ENCODE measurements around the gene COBL. TPM values are rescaled to one million over a fixed set of nuclear protein-coding genes. Genes with fewer than 3 reads are reported as not detected.
"Not testable (repeated sequence)": the region's sequence is repeated elsewhere in the genome, so short reads cannot be mapped to it uniquely, and the experiment has no call there.

The COBL gene
- total RNA-seq, 1 experiment from 2014 or later, result 0.39 TPM

GRCh38 chr7:51000956-51001355 is 315.7 kb downstream of the COBL start:
- DNase-seq (ENCODE audit: low read depth, low spot score), result no peak

GRCh38 chr7:50994753-50995319 is 321.8 kb downstream of the COBL start:
- no TSS peak for BruUV-seq (replicated peaks)
- ATAC-seq, result no peak
- in situ Hi-C loops (cut with HindIII; ENCODE audit: low pct_unique_long_range_greater_than_20kb, low sequenced_read_pairs), result no loop called here
- Histone ChIP-seq H3K4me1 (ENCODE audit: control insufficient read depth, insufficient read depth, low read length) (no peaks in the 10 kb centered on the region), H3K4me3 (ENCODE audit: low read depth in 2 of 2, low read length in 2 of 2) (no peak overlapping the region), H3K27ac (ENCODE audit: low read length) (no peak overlapping the region), H3K36me3 (ENCODE audit: control insufficient read depth, insufficient read depth, low read length) (no peaks in the 10 kb centered on the region), H3K27me3 (ENCODE audit: control insufficient read depth, insufficient read depth, low read length) (no peaks in the 10 kb centered on the region), H3K9me3 (ENCODE audit: control insufficient read depth, insufficient read depth, low read depth, low read length) (no peaks in the 10 kb centered on the region)
- intact Hi-C loops (cut with micrococcal nuclease; ENCODE audit: unreplicated experiment), result no loop called here
- CTCF ChIA-PET, result no interaction called here
- POLR2A ChIA-PET, result no interaction called here
- TF ChIP-seq POLR2AphosphoS5 (IDR thresholded peaks at IDR 0.05; ENCODE audit: low read depth, low read length), result no peak
- no peak for TF ChIP-seq TCF7L2 (IDR thresholded peaks at IDR 0.05; ENCODE audit: low read depth, low read length)
- TF ChIP-seq SIN3A (IDR thresholded peaks at IDR 0.05; ENCODE audit: borderline replicate concordance, insufficient read depth, low read depth, low read length), result no peak
- no peak for TF ChIP-seq REST (IDR thresholded peaks at IDR 0.05; ENCODE audit: insufficient read depth in 1 of 2, low read depth in 2 of 2, low read length in 1 of 2)
- no peak for TF ChIP-seq CTCF (IDR thresholded peaks at IDR 0.05)
- no peak for DNase-seq (ENCODE audit: low read depth, low spot score)

More at GRCh38 chr7:51000956-51001355, 315.7 kb downstream of the COBL start:
- in situ Hi-C loops (cut with HindIII; ENCODE audit: low pct_unique_long_range_greater_than_20kb, low sequenced_read_pairs), result no loop called here
- peak; percentile 83; the same call in 1 of the 2 replicates for ATAC-seq
- BruUV-seq (replicated peaks), result no TSS peak
- CTCF ChIA-PET, result interaction anchor here (0.8 kb wide), 1 partner anchor 304 kb away, joined by 5 read pairs; no protein-coding TSS in a partner anchor
- Histone ChIP-seq H3K36me3 (ENCODE audit: control insufficient read depth, insufficient read depth, low read length) (no peaks in the 10 kb centered on the region), H3K4me3 (ENCODE audit: low read depth in 2 of 2, low read length in 2 of 2) (no peak overlapping the region), H3K27me3 (ENCODE audit: control insufficient read depth, insufficient read depth, low read length) (peaks cover 3% of the 10 kb centered on the region; the same call in 1 of the 2 replicates), H3K9me3 (ENCODE audit: control insufficient read depth, insufficient read depth, low read depth, low read length) (no peaks in the 10 kb centered on the region), H3K4me1 (ENCODE audit: control insufficient read depth, insufficient read depth, low read length) (no peaks in the 10 kb centered on the region), H3K27ac (ENCODE audit: low read length) (no peak overlapping the region)
- POLR2A ChIA-PET, result no interaction called here
- TF ChIP-seq TCF7L2 (IDR thresholded peaks at IDR 0.05; ENCODE audit: low read depth, low read length) (no peak), CTCF (IDR thresholded peaks at IDR 0.05) (peak; percentile 68)
- intact Hi-C loops (cut with micrococcal nuclease; ENCODE audit: unreplicated experiment), result no loop called here

GRCh38 chr7:50990214-50990613 is 326.4 kb downstream of the COBL start:
- H3K9me3 ChIP-seq (ENCODE audit: control insufficient read depth, insufficient read depth, low read depth, low read length); H3K36me3 ChIP-seq (ENCODE audit: control insufficient read depth, insufficient read depth, low read length); in situ Hi-C loops (cut with HindIII; ENCODE audit: low pct_unique_long_range_greater_than_20kb, low sequenced_read_pairs); POLR2A ChIA-PET; H3K4me3 ChIP-seq (ENCODE audit: low read depth in 2 of 2, low read length in 2 of 2); H3K4me1 ChIP-seq (ENCODE audit: control insufficient read depth, insufficient read depth, low read length); BruUV-seq (replicated peaks); intact Hi-C loops (cut with micrococcal nuclease; ENCODE audit: unreplicated experiment); H3K27ac ChIP-seq (ENCODE audit: low read length); H3K27me3 ChIP-seq (ENCODE audit: control insufficient read depth, insufficient read depth, low read length); ATAC-seq; CTCF ChIA-PET; DNase-seq (ENCODE audit: low read depth, low spot score): not testable (repeated sequence)
